AML-193 (cell line): ENCODE data around the gene RAB11FIP4.

Experiments used
- DNase-seq, 2 experiments: peaks; one replicate each; lab custom pipeline; 2025; lab: John Stamatoyannopoulos, UW

RAB11FIP4 gene

DNA sequence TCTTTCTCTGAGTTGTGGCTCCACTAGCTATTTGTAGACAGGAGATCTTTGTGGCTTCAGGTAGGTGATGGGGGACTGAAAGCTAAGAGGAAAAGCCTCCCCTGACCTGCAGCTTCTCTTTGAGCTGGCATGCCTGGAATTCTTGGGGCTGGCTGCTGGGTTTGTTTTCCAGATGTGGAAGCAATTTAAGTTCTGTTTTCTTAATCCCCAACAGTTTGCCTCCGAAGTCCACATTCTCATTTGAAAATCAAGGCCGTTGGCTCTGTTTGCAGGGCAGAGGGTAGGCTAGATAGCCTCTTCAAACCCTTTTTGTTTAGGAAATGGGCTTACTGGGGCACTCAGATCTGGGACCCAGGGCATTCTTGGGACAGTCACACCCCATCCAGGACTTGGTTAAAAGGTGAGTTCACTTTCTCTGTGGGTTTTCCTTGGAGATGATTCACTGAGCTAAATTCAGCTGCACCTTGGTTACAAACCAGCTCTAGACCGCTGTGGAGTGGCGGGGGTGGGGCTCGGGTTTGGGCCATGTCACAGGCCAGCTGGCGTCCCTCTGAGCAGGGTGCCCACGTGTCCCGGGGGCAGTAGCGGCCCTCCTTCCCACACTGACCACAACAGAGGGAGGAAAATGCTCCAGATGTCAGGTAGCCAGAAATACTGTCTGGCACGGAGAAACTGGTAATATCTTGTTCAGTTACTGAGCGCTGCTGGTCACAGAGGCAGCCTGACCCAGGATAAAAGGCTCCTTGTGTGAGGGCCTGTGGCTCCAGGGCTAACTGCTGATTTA, 108.5 kb downstream of the RAB11FIP4 start:
- DNase-seq: no peak

DNA sequence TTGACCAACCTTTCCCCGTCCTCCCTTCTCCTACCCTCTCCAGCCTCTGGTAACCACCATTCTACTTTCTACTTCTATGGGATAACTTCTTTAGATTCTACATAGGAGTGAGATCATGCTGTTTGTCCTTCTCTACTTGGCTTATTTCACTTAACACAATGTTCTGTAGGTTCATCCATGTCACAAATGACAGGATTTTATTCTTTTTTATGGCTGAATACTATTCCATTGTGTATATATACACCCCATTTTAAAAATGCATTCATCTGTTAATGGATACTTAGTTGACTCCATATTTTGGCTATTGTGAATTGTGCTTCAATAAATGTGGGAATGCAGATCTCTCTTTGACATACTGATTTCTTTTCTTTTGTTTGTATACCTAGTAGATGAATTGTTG, 115.0 kb downstream of the RAB11FIP4 start:
- no peak for DNase-seq

- DNase-seq: no peak
Measured at GRCh38 chr17:31508288-31509094, 117.0 kb downstream of the RAB11FIP4 start.

DNA sequence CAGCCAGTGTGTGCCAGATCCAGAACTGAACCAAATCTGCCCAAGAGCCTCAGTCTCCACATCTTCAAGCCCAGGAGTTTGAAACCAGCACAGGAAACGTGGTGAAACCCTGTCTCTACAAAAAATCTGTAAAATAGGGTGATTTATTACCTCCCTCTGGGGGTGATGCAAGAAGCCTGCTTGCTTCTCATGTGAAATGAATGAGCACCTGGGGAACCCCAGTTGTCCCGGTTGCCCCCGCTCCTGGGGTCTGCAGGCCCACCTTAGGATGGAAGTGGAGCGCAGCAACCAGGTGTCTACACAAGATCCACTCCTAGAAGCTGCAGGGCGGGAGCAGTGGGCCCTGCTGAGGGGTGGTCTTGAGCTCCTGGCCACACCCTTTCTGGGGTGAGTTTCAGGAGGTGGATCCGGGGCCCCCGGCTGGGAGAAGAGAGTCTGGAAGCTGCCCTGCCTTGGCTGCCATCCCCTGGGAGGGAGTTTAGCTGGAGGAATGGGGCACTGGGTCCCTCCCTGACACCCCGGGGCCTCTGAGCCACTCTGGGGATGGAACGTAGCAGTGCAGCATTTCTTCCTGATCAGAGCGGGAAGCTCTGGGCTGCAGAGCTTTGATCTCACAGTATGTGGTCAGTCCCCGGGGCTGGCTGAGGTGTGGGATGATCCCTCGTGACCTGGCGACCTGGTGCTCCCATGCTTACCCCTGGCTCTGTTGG, 117.8 kb downstream of the RAB11FIP4 start:
- no peak for DNase-seq

- no peak for DNase-seq
Measured at GRCh38 chr17:31509805-31510177, 118.3 kb downstream of the RAB11FIP4 start.

GRCh38 chr17:31510308-31511194, 119.1 kb downstream of the RAB11FIP4 start:
- no peak for DNase-seq

DNA sequence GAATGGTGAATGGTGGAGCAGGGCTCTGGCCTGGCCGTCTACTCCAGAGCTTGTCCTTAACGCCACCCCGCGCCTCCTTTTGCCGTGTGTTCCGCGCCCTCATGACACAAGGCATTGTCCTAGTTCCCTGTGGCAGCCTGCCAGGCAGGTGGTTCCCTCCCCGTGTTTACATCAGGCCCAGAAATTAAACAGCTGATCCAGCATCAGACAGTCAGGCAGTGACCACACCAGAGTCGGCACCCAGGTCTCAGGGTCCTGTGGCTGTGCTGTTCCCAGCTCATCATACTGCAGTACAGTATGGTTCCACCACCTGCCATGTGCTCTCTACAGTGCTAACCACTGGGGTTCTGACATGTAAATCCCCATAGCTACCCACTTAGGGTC, 119.7 kb downstream of the RAB11FIP4 start:
- DNase-seq: no peak

- DNase-seq: no peak
Measured at GRCh38 chr17:31511580-31511979, 120.1 kb downstream of the RAB11FIP4 start.

DNA sequence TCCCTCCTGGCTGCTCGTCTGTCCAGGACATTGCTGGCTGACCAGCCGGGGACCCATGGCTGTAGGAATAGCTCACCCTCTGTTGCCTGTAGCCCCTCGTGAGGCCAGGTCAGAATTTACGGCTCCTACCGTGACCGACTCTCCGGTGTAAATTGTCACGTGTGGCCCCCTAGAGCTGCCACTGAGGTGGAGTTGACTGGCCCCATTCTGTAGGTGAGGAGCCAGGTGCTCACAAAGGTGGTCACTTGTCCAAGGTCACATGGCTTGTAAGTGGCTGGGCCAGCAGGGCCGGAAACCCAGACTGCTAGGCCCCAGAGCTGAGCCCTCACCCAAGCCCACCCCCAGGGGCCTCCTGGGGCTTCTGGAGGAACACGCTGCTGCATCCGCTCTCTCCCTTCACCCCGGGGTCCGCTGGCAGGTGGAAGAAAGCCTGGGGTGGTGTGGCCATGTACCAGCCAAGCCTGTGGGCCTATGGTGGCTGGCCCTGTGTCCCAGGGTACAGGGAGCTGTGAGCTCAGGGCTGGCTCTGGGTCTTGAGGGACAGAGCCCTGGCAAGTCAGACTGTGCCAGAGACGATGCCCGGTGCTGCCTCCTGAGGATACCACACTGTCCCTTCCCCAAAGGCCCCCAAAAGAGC, 120.7 kb downstream of the RAB11FIP4 start:
- DNase-seq: no peak

DNA sequence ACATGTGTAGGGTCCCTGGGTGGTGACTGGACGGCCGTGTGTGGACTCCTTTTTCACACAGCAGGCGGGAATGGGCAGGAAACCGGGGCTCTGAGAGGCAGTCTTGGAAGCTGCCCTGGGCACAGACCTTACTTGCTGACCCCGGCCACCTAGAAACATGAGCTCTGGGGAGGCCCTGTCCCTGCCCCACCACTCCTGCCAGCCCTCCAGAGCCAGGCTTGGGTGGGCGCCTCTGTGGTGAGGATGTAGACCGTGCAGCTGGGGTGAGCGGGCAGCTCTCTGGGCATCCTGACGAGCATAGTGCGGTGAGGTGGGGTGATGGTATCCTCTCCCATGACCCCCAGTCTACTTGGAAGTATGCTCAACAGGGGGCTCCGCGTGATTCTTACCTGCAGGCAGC, 121.3 kb downstream of the RAB11FIP4 start:
- no peak for DNase-seq

- no peak for DNase-seq
Measured at GRCh38 chr17:31513731-31514427, 122.4 kb downstream of the RAB11FIP4 start.

DNA sequence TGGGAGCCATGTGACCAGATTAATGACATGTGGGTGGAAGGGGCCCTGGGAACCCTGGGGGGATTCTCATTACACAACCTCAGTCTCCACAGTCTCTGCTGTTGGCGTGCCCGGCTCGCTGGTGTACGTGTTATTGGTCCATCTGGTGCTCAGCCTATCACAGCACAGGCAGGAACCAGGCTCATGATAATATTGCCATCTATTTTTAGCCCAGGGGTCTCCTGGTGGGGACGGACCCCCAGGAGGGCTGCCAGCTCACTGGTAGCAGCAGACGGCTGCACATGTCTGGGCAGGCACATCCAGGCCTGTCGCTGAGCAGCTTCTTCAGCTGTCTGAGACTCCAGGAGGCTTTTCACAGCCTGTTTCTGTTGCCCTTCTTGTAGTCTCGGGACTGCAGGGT, 123.8 kb downstream of the RAB11FIP4 start:
- no peak for DNase-seq

- DNase-seq: no peak
Measured at GRCh38 chr17:31517524-31517923, 126.0 kb downstream of the RAB11FIP4 start.

- no peak for DNase-seq
Measured at GRCh38 chr17:31518478-31518877, 127.0 kb downstream of the RAB11FIP4 start.

GRCh38 chr17:31521632-31522283, 130.3 kb downstream of the RAB11FIP4 start:
- no peak for DNase-seq

- no peak for DNase-seq
Measured at GRCh38 chr17:31522284-31522931, 130.9 kb downstream of the RAB11FIP4 start.

DNA sequence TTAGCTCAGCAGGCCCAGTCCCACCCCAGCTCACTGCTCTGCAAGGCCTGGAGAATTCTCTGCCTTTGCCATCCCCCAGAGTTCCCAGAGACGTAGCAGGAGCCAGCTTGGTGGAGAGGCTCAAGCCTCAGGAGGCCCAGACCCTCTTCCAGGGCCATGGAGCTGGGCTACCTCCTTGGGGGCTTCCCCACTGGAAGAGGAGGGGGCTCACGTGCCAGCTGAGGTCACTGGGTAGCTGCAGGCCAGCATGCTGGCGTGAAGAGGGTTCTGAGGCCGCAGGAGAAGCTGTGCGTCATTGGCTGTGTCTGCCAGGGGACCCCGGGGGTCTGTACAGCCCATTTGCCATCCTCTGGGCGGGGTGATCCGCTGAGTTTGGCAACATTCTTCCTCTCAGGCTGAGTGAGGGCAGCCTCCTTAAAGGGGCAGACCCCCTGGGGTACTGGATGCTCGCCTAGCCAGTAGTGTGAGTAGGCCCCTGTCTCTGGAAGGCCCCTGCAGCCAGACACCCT, 131.6 kb downstream of the RAB11FIP4 start:
- no peak for DNase-seq

DNA sequence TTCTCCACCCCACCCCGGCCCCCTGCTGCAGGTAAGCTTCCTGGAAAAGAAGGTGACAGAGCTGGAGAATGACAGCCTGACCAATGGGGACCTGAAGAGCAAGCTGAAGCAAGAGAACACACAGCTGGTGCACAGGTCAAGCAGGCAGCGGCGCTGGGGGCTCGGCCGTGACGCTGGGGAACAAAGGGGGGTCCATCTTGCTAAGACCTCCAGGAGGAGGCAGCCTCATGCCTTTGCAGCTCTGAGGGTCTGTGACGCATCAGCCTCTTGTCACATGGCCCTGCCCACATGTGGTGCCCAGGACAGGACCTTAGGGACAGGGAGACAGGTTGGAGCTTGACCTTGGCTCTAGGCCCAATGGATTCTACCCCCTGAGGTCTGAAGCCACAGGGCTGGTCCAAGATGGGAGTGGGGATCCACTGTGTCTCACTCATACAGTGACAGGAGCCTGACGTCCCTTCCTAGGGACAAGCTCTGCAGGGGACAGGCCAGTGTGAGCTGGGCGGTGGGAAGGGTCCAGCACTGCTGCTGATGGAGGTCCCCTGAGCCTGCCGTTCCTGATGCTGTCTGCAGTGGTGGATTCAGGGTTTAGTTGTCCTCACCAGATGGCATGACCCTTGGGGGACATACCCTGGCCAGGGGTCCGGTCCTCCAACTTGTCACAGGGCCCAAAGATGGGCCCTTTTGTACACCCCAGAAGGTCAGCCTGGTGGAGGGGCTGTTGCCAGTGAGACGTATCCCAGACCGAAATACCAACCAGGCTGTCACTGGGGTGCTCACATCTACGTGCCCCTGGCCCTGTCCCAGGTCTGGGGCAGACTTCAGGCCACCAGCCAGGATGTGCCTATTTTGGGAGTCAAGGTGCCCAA, 132.6 kb downstream of the RAB11FIP4 start:
- no peak for DNase-seq
